ENCODE measurements around the gene SLX9.

DNA sequence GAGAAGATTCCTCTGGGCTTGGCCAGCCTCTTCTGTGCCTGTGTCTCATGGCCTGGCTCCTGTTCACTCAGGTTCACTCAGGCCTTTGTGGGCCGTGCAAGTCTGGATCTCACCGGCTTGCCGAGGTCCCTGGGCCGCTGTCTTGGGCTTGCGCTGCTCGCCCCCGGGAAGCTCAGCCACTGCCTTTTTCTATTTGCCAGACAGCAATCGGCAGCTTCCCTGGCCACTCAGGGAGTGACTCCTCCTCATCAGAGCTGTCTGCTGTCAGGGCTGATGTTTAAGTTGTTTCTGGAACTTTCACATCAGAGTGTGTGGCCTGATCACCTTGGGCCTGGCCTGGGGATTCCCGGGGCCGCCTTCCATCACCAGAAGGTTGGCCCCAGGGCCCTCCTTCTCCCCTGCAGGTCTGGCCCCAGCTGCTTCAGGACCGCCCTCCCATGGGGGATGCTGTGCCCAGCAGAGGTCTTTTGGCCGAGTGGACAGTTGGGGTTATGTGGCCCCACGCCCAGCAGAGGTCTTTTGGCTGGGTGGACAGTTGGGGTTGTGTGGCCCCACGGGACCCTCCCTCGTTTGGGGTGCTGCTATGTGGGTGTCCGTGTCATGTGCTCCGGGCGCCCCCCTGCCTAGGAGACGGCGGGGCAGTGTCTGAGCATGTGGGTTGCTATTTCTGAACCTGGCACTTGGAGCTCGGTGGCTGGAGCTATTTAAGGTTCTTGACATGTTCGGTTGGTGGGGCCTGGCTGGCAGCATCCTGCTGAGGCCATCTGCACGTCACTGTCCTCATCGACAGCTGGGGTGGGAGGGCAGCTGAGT, 12.5 kb downstream of the SLX9 start:
- no peak for TF ChIP-seq SP1 (IDR thresholded peaks at IDR 0.05)
- no peak for TF ChIP-seq FOXA1 (IDR thresholded peaks at IDR 0.05)
- TF ChIP-seq ARNT (IDR thresholded peaks at IDR 0.05), result no peak
- no peak for TF ChIP-seq SUZ12 (IDR thresholded peaks at IDR 0.05)
- TF ChIP-seq CTBP1 (IDR thresholded peaks at IDR 0.05; ENCODE audit: borderline replicate concordance), result no peak
- TF ChIP-seq, protein P1, sequence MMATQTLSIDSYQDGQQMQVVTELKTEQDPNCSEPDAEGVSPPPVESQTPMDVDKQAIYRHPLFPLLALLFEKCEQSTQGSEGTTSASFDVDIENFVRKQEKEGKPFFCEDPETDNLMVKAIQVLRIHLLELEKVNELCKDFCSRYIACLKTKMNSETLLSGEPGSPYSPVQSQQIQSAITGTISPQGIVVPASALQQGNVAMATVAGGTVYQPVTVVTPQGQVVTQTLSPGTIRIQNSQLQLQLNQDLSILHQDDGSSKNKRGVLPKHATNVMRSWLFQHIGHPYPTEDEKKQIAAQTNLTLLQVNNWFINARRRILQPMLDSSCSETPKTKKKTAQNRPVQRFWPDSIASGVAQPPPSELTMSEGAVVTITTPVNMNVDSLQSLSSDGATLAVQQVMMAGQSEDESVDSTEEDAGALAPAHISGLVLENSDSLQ (IDR thresholded peaks at IDR 0.05), result no peak
- no peak for TF ChIP-seq ZNF384 (IDR thresholded peaks at IDR 0.05)
- TF ChIP-seq ELF4 (IDR thresholded peaks at IDR 0.05), result no peak
- no peak for TF ChIP-seq TARDBP (IDR thresholded peaks at IDR 0.05)
- TF ChIP-seq BHLHE40 (IDR thresholded peaks at IDR 0.05; ENCODE audit: borderline replicate concordance), result no peak
